CD4-positive, alpha-beta T cell (primary cell): ENCODE data around the gene NDST3. TPM values are rescaled to one million over a fixed set of nuclear protein-coding genes. Genes with fewer than 3 reads are reported as not detected.

Experiments
- ATAC-seq: fragments of 200-7000 bp; cut with Tn5 transposase; one replicate; pipeline ENCODE4 v1.10.0; 2022; ENCODE audit warnings: mild to moderate bottlenecking; ENCODE audit not compliant: poor library complexity
- CTCF ChIA-PET: fragments of 350-600 bp; sonication (Branson Sonifier 250); formaldehyde crosslinking; loops from one replicate; lab custom pipeline; 2021; ENCODE audit warnings: antibody characterized with exemption, inconsistent platforms; lab: Charles Lee
- POLR2A ChIA-PET: fragments of 350-600 bp; sonication (Branson Sonifier 250); formaldehyde crosslinking; loops from one replicate; lab custom pipeline; 2021; ENCODE audit warnings: antibody characterized with exemption, inconsistent platforms; lab: Charles Lee
- DNase-seq, 14 experiments: peaks; one replicate each; pipeline ENCODE4 v3.0.0-alpha.2; 2013 to 2020; ENCODE audit warnings: mixed read lengths in 2 of 14
- H3K27ac ChIP-seq, 2 donors: one replicate each; pipeline versions ENCODE4 v1.5.1 to v1.7.0; 2013; ENCODE audit warnings: low read length in 2 of 2, low read depth in 1 of 2, mild to moderate bottlenecking in 1 of 2
- H3K27me3 ChIP-seq, 2 experiments: 1 replicate in 1 of 2; 2 replicates in 1 of 2; pipeline versions ENCODE4 v1.6.1 to v1.7.0; 2013; ENCODE audit warnings: low read length in 2 of 2, control low read depth in 1 of 2, mild to moderate bottlenecking in 1 of 2, moderate library complexity in 1 of 2; ENCODE audit not compliant: insufficient read depth in 2 of 2, control insufficient read depth in 1 of 2
- H3K36me3 ChIP-seq: one replicate; pipeline ENCODE4 v1.6.1; 2013; ENCODE audit warnings: low read length, control low read depth; ENCODE audit not compliant: insufficient read depth
- H3K4me1 ChIP-seq: one replicate; pipeline ENCODE4 v1.6.1; 2013; ENCODE audit warnings: low read length, control low read depth; ENCODE audit not compliant: insufficient read depth
- H3K4me3 ChIP-seq: one replicate; pipeline ENCODE4 v1.5.1; 2013; ENCODE audit warnings: mild to moderate bottlenecking, low read length, moderate library complexity
- H3K9me3 ChIP-seq, 2 experiments: 1 replicate in 1 of 2; 2 replicates in 1 of 2; pipeline versions ENCODE4 v1.6.1 to v1.7.0; 2013; ENCODE audit warnings: low read length in 2 of 2, mild to moderate bottlenecking in 2 of 2, control low read depth in 1 of 2, moderate library complexity in 1 of 2; ENCODE audit not compliant: control insufficient read depth in 1 of 2, insufficient read depth in 1 of 2
- H3K27ac Mint-ChIP-seq: one replicate; pipeline ENCODE4 v1.8.0; 2020; ENCODE audit warnings: mixed read lengths
- H3K27me3 Mint-ChIP-seq: one replicate; pipeline ENCODE4 v1.8.0; 2021; ENCODE audit warnings: mixed read lengths
- H3K36me3 Mint-ChIP-seq: one replicate; pipeline ENCODE4 v1.8.0; 2021; ENCODE audit warnings: low read depth, mixed read lengths
- H3K4me1 Mint-ChIP-seq: one replicate; pipeline ENCODE4 v1.8.0; 2021; ENCODE audit warnings: low read depth, mixed read lengths
- H3K4me3 Mint-ChIP-seq: one replicate; pipeline ENCODE4 v1.8.0; 2020; ENCODE audit warnings: mild to moderate bottlenecking, mixed read lengths
- H3K9me3 Mint-ChIP-seq: one replicate; pipeline ENCODE4 v1.8.0; 2020; ENCODE audit warnings: mixed read lengths
- CTCF ChIP-seq: fragments of 200-600 bp; IDR thresholded peaks from one replicate; pipeline ENCODE4 v1.8.0; 2022; ENCODE audit warnings: antibody characterized with exemption, mild to moderate bottlenecking
- intact Hi-C, 2 experiments: fragments of 100-400 bp; cut with DNase I in 1 of 2; cut with micrococcal nuclease in 1 of 2; formaldehyde crosslinking; loops; one replicate each; pipeline versions ENCODE4 v1.15.1 to v1.9.0; 2023 to 2025; cut with DNase I, micrococcal nuclease
- total RNA-seq, 174 experiments: library from RNA in 2 of 174; stranded (reverse) in 2 of 174; gene quantifications; one replicate each; pipeline ENCODE4 v1.2.3 and lab custom pipeline; 2021 to 2026

The NDST3 gene
- total RNA-seq, 2 experiments from 2014 or later: not detected

- Histone ChIP-seq H3K36me3 (no peaks in the 10 kb centered on the region), H3K4me1 (peaks cover 4% of the 10 kb centered on the region), H3K27me3 (peaks cover 0 to 2% of the 10 kb centered on the region in 2 experiments), H3K9me3 (peaks cover 0 to 3% of the 10 kb centered on the region in 2 experiments), H3K27ac (no peak overlapping the region), H3K4me3 (no peak overlapping the region)
- CTCF ChIA-PET: no interaction called here
- Mint-ChIP-seq H3K27me3 (peaks cover 5% of the 10 kb centered on the region), H3K27ac (no peak overlapping the region), H3K36me3 (no peaks in the 10 kb centered on the region), H3K4me3 (no peak overlapping the region), H3K4me1 (no peaks in the 10 kb centered on the region), H3K9me3 (no peaks in the 10 kb centered on the region)
- ATAC-seq: no peak
- intact Hi-C loops: loop anchor here in 1 of 2 experiments (5.0 kb wide), 2 partner anchors 191 to 821 kb away; no protein-coding TSS in a partner anchor
- no peak for TF ChIP-seq CTCF
- no peak for DNase-seq
- POLR2A ChIA-PET: no interaction called here
Observed at GRCh38 chr4:118268780-118269179, 234.5 kb downstream of the NDST3 start.

GRCh38 chr4:118270492-118270891, 236.2 kb downstream of the NDST3 start:
- H3K27ac ChIP-seq: no peak overlapping the region
- H3K9me3 Mint-ChIP-seq: no peaks in the 10 kb centered on the region
- DNase-seq: peak in 3 of 14 experiments; percentile 59 to 72 (median 71)
- H3K4me3 Mint-ChIP-seq: no peak overlapping the region
- H3K27me3 Mint-ChIP-seq: peaks cover 5% of the 10 kb centered on the region
- POLR2A ChIA-PET: no interaction called here
- no peaks in the 10 kb centered on the region for H3K9me3 ChIP-seq
- H3K4me1 Mint-ChIP-seq: no peaks in the 10 kb centered on the region
- TF ChIP-seq CTCF: peak; percentile 93
- no peaks in the 10 kb centered on the region for H3K4me1 ChIP-seq
- no peaks in the 10 kb centered on the region for H3K27me3 ChIP-seq
- ATAC-seq: no peak
- no peak overlapping the region for H3K4me3 ChIP-seq
- no peaks in the 10 kb centered on the region for H3K36me3 ChIP-seq
- CTCF ChIA-PET: no interaction called here
- intact Hi-C loops: loop anchor here in 1 of 2 experiments (5.0 to 10.0 kb wide), 4 partner anchors 317 to 1184 kb away; a partner anchor contains a TSS
- no peaks in the 10 kb centered on the region for H3K36me3 Mint-ChIP-seq
- H3K27ac Mint-ChIP-seq: no peak overlapping the region

- ATAC-seq: no peak
- POLR2A ChIA-PET: no interaction called here
- no peak for TF ChIP-seq CTCF
Observed at GRCh38 chr4:118271788-118272187, 237.5 kb downstream of the NDST3 start.

More at GRCh38 chr4:118271788-118272187, 237.5 kb downstream of the NDST3 start:
- H3K27me3 ChIP-seq: no peaks in the 10 kb centered on the region
- no peak overlapping the region for H3K4me3 Mint-ChIP-seq
- no peak overlapping the region for H3K27ac Mint-ChIP-seq
- H3K4me1 Mint-ChIP-seq: no peaks in the 10 kb centered on the region
- intact Hi-C loops: loop anchor here in 1 of 2 experiments (5.0 to 10.0 kb wide), 4 partner anchors 316 to 1183 kb away; a partner anchor contains a TSS
- H3K4me1 ChIP-seq: no peaks in the 10 kb centered on the region
- no peaks in the 10 kb centered on the region for H3K9me3 Mint-ChIP-seq
- H3K36me3 ChIP-seq: no peaks in the 10 kb centered on the region
- H3K4me3 ChIP-seq: no peak overlapping the region
- no peak overlapping the region for H3K27ac ChIP-seq
- CTCF ChIA-PET: no interaction called here
- H3K27me3 Mint-ChIP-seq: peaks cover 5% of the 10 kb centered on the region
- H3K36me3 Mint-ChIP-seq: no peaks in the 10 kb centered on the region
- H3K9me3 ChIP-seq: no peaks in the 10 kb centered on the region
- DNase-seq: no peak
